Erythroblast (primary cell): ENCODE results near the gene HLA-B.

Experiments
- GATA1 ChIP-seq: IDR thresholded peaks from 2 replicates; pipeline ENCODE4 v1.6.1; 2011; ENCODE audit warnings: low read depth, mild to moderate bottlenecking, control low read depth, low read length, moderate library complexity
- POLR2A ChIP-seq: IDR thresholded peaks from 2 replicates; pipeline ENCODE4 v1.6.1; 2011; ENCODE audit warnings: mild to moderate bottlenecking, low read length

DNA sequence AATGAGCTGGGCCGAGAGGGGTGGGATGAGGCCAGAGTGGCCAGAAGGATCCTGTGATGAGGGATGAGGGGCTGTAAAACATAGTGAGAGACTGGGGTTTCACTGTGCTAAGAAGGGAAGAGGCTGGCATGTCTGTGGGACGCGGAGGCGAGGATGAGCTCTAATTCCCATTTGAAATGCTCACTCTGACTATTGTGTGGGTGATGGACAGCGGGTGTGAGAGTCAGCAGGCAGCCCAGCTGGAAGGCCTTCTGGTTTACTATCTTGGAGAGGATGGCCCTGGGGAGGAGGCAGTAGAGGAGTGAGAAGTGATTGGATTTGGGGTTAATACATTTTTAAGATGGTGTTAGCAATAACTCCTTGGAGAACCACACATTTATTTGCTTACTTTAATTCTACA is 37.0 kb upstream of the HLA-B start:
- TF ChIP-seq POLR2A: no peak
- TF ChIP-seq GATA1: no peak
